Activated naive CD4-positive, alpha-beta T cell treated with Interleukin-2 at 50 U/mL for 16 hours (primary cell): Measurements from ENCODE around the gene GNAO1.

ENCODE experiments used
- DNase-seq: peaks from one replicate; pipeline ENCODE4 v3.0.0-alpha.2; 2020

The GNAO1 gene

GRCh38 chr16:56198755-56199114 lies 7.4 kb downstream of the GNAO1 start:
- DNase-seq: peak; percentile 5

GRCh38 chr16:56199164-56199563 lies 7.9 kb downstream of the GNAO1 start:
- peak; percentile 40 for DNase-seq

DNA sequence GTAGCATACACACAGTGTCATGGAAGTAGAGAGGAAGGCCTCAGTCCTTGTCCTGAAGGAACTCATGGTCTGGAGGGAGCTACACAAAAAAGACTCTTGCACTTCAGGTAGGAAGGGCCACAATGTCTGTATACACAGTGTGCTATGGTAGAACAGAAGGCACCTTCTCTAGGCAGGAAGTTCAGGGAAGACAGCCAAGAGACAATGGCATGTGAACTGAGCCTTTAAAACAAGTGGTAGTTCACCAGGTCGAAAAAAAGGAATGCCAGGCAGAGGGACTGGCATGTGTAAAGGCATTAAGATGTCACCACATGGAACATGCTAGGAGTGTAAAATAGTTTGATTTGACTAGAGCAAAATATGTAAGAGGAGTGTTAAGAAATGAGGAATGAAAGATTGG lies 9.7 kb downstream of the GNAO1 start:
- no peak for DNase-seq

- peak; percentile 25 for DNase-seq
These were observed 10.7 kb downstream of the GNAO1 start for GRCh38 chr16:56202036-56202435.

- peak; percentile 71 for DNase-seq
These were observed 11.8 kb downstream of the GNAO1 start for GRCh38 chr16:56203052-56203451.

DNA sequence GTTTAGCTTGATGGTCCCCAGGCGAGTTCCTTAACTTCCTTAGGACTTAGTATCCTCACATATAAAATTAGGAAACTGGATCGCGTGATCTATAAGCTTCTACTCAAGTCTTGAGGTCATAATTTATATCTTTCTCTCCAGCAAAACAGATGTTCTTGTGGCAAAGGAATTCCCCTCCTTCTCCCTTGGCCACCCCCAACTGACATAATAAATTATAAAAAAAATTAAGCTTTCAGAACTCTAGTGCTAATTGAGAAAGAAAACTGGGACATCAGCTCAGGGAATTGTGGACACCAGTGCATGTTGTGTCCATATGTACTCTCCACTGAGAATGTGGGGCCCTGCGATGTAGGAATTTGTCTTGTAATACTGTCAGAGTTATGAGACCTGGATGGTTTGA lies 13.5 kb downstream of the GNAO1 start:
- DNase-seq: no peak

DNA sequence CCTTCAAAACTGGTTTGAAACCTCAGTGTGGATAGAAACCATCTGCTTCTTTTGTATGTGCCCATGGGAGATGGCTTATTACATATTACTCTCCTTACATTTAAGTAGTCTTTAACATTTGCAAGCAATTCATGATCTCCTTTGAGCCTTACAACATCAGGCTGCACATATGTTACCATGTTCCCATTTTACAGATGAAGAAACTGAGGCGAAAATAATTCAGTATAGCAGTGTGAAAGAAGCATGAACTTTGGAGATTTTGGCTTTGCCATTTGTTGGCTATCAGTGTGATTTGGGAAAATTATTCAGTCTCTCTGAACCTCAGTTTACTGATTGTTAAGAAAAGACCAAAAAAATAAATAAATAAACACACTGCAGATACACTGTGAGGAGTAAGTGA lies 15.7 kb downstream of the GNAO1 start:
- no peak for DNase-seq

GRCh38 chr16:56207421-56207820 lies 16.1 kb downstream of the GNAO1 start:
- DNase-seq: no peak

- no peak for DNase-seq
These were observed 20.2 kb downstream of the GNAO1 start for GRCh38 chr16:56211435-56211981.

GRCh38 chr16:56212144-56212543 lies 20.9 kb downstream of the GNAO1 start:
- DNase-seq: no peak

DNA sequence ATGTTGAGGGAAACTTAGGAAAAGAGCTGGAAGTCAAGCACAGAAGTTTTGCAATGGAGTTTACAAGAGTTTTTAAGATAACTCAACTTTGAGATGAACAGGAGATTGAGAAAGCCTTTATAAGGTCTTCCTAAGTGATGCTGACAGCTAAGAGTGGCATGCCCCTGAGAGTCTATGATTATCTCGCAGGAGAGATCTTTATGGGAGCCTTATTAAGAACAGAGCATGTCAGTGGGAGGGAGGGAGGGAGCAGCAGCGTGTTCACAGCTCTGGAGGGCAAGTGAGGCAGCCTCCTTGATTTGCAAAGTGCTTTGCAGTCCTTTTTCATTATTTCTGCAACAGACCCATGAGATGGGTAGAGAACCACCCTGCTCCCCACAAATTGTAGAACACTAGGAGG lies 30.7 kb downstream of the GNAO1 start:
- DNase-seq: no peak

GRCh38 chr16:56222474-56222997 lies 31.2 kb downstream of the GNAO1 start:
- DNase-seq: no peak

DNA sequence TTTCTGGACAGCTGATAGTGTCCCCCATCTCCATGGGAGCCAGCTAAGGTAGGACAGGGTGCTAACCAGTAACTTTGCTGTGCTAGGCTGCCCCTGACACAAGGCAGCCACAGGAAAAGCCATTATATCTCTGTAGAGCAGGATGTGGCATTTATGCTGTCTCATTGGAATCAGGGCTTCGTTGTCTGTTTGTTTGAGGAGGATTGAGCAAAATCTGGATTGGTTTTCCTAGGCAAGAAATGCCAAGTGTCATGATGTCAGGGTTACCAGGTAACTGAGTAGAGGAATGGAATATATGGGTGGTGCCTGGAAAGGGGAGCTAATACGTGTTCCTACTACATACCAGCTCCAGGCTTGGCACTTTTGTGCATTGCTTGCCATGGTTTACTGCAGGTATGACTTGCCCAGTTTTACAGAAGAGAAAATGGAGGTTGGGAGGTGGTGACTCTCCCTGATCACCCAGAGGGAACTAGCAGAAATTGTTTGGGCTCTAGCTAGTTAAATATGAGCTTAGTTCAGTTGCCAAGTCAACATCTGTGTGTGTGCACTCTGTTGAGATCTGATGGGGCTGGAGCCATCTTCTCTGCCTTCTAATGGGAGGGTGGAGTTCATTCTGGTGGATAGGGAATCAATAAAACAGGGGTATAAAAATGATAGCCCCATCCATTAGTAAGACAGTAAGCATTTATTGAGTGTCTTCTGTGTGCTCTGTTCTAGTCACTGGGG lies 33.9 kb downstream of the GNAO1 start:
- DNase-seq: no peak

GRCh38 chr16:56226187-56226586 lies 34.9 kb downstream of the GNAO1 start:
- no peak for DNase-seq

- no peak for DNase-seq
These were observed 35.7 kb downstream of the GNAO1 start for GRCh38 chr16:56226845-56227525.

- no peak for DNase-seq
These were observed 36.6 kb downstream of the GNAO1 start for GRCh38 chr16:56227936-56228335.

- no peak for DNase-seq
These were observed 37.2 kb downstream of the GNAO1 start for GRCh38 chr16:56228476-56228875.

DNA sequence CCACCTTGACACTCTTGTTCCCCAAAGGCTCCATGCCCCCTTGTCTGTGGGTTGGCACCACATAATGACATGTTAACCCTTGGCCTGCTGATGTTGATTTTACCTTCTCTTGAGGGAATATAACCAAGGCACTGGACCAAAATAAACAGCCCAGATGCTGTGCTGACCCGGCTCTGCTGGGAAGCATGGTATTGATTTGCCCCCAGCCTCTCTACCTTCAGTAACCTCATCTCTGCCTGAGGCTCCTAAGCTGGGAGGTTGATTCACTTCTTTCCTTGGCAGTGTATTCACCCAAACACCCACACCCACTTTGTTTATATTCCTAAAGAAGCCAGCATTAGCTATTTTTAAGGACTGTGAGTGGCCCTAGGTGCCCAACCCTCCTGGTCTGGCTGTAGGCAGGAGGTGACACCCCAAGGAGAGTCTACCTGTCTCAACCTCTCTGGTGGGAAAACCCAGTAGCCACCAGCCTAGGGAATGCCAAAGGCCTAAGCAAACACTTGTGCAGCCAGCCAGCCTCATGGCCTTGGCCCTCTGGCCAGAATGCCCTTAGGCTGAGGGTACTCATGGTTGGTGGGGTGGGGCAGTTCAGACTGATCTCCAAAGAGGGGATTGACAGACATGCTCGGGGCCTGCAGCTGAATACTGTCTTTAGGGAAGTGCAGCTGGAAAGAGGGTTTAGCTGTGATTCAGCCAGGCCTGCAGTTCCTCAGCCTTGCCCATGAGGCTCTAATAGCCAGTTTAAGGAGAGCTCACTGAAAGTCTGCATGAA lies 42.7 kb downstream of the GNAO1 start:
- no peak for DNase-seq

GRCh38 chr16:56234737-56235136 lies 43.4 kb downstream of the GNAO1 start:
- DNase-seq: no peak

GRCh38 chr16:56237451-56237930 lies 46.2 kb downstream of the GNAO1 start:
- no peak for DNase-seq

- DNase-seq: no peak
These were observed 46.9 kb downstream of the GNAO1 start for GRCh38 chr16:56238188-56238587.

DNA sequence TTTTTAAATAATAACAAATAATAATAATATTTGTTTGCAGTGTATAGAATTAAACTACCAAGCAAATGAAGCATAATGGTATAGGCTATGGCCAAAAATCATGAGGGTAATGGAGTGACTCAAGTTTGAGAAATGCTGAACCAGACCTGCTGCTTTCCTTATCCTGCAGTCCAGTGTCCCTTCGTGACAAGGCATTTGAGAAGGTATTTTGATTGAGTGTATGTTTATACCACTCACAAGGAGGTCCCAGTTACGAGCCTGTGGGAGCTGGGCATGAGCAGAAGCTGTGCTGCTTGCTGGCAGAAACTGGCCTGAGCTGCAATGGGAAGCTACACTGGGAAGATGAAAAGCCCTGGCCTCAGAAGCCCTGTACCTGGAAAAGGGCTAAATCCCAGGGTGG lies 50.3 kb downstream of the GNAO1 start:
- no peak for DNase-seq

DNA sequence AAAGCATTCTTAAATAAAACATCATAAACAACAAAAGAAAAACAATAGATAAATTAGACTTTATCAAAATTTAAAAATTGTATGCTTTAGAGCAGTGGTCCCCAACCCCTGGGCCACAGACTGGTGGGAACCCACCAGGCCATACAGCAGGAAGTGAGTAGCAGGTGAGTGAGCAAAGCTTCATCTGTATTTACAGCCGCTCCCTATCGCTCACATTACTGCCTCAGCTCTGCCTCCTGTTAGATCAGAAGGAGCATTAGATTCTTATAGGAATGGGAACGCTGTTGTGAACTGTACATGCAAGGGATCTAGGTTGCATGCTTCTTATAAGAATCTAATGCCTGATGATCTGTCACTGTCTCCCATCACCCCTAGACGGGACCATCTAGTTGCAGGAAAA lies 51.5 kb downstream of the GNAO1 start:
- no peak for DNase-seq
